SK-N-SH (cell line): ENCODE data around the gene SLITRK3. TPM values are rescaled to one million over a fixed set of nuclear protein-coding genes. Genes with fewer than 3 reads are reported as not detected.

Experiments used
- CTCF ChIA-PET: fragments of 300-600, 350-600 bp; formaldehyde crosslinking; extraction: SDS; loops from one replicate; lab custom pipeline; 2021; lab: Yijun Ruan, JAX
- POLR2A ChIA-PET: fragments of 350-600 bp; sonication (Branson Sonifier 250); formaldehyde crosslinking; extraction: SDS; loops from one replicate; lab custom pipeline; 2020; ENCODE audit warnings: antibody characterized with exemption, inconsistent platforms; lab: Yijun Ruan, JAX
- DNase-seq: peaks from one replicate; pipeline ENCODE4 v3.0.0; 2012
- H2AFZ ChIP-seq: fragments of 200-600 bp; sonication (generic); 2 replicates; pipeline ENCODE4 v1.8.1; 2016; ENCODE audit warnings: antibody characterized with exemption, mild to moderate bottlenecking, low read depth
- H3F3A ChIP-seq: fragments of 200-600 bp; sonication (generic); replicated peaks from 2 replicates; pipeline ENCODE3; 2016; ENCODE audit warnings: antibody characterized with exemption, mild to moderate bottlenecking; ENCODE audit not compliant: insufficient read depth
- H3K27ac ChIP-seq, 2 experiments: fragments of 200-500 bp in 1 of 2; fragments of 200-600 bp in 1 of 2; sonication (Bioruptor generic) in 1 of 2; sonication (generic), shearing (Covaris generic) in 1 of 2; 2 replicates each; pipeline versions ENCODE4 v1.5.1 to v1.6.1; 2014 to 2016; ENCODE audit warnings: low read depth in 2 of 2, inconsistent platforms in 1 of 2, low read length in 1 of 2, mild to moderate bottlenecking in 1 of 2, mixed read lengths in 1 of 2
- H3K27me3 ChIP-seq: fragments of 200-600 bp; sonication (generic), shearing (Covaris generic); 2 replicates; pipeline ENCODE4 v1.6.1; 2016; ENCODE audit warnings: mixed run types; ENCODE audit not compliant: insufficient read depth
- H3K36me3 ChIP-seq, 2 experiments: fragments of 200-500 bp in 1 of 2; fragments of 200-600 bp in 1 of 2; sonication (Bioruptor generic) in 1 of 2; sonication (generic) in 1 of 2; replicated peaks in 1 of 2; 2 replicates each; pipeline versions ENCODE3 to v1.5.1; 2014 to 2016; ENCODE audit warnings: low read length in 1 of 2, mild to moderate bottlenecking in 1 of 2; ENCODE audit not compliant: insufficient read depth in 2 of 2, control insufficient read depth in 1 of 2
- H3K4me1 ChIP-seq, 2 experiments: fragments of 200-500 bp in 1 of 2; fragments of 200-600 bp in 1 of 2; sonication (Bioruptor generic) in 1 of 2; sonication (generic), shearing (Covaris generic) in 1 of 2; 2 replicates each; pipeline versions ENCODE4 v1.5.1 to v1.6.1; 2014 to 2016; ENCODE audit warnings: low read depth in 1 of 2, low read length in 1 of 2, mixed run types in 1 of 2; ENCODE audit not compliant: insufficient read depth in 2 of 2, control insufficient read depth in 1 of 2
- H3K4me2 ChIP-seq: fragments of 200-600 bp; sonication (generic), shearing (Covaris generic); 2 replicates; pipeline ENCODE4 v1.6.1; 2017; ENCODE audit warnings: mixed run types
- H3K4me3 ChIP-seq, 2 experiments: fragments of 200-500 bp in 1 of 2; fragments of 200-600 bp in 1 of 2; sonication (Bioruptor generic) in 1 of 2; sonication (generic), shearing (Covaris generic) in 1 of 2; 2 replicates each; pipeline versions ENCODE4 v1.5.1 to v1.8.1; 2014 to 2016; ENCODE audit warnings: low read depth in 2 of 2, inconsistent platforms in 1 of 2, low read length in 1 of 2, mild to moderate bottlenecking in 1 of 2, mixed read lengths in 1 of 2, moderate library complexity in 1 of 2
- H3K79me2 ChIP-seq: fragments of 200-600 bp; sonication (generic); 2 replicates; pipeline ENCODE4 v1.8.1; 2017; ENCODE audit warnings: mild to moderate bottlenecking; ENCODE audit not compliant: insufficient read depth
- H3K9ac ChIP-seq: fragments of 200-600 bp; sonication (generic); 2 replicates; pipeline ENCODE4 v1.6.1; 2017; ENCODE audit warnings: mixed run types
- H3K9me2 ChIP-seq: fragments of 200-600 bp; sonication (generic); 2 replicates; pipeline ENCODE4 v1.6.1; 2017; ENCODE audit warnings: mixed run types
- H3K9me3 ChIP-seq: fragments of 200-600 bp; sonication (generic); 2 replicates; pipeline ENCODE4 v1.6.1; 2017; ENCODE audit warnings: mixed run types, mild to moderate bottlenecking, moderate library complexity
- H4K20me1 ChIP-seq: fragments of 200-600 bp; sonication (generic); 2 replicates; pipeline ENCODE4 v1.6.1; 2017; ENCODE audit warnings: mild to moderate bottlenecking, mixed run types; ENCODE audit not compliant: insufficient read depth
- EP300 ChIP-seq, 2 experiments: IDR thresholded peaks; 2 replicates each; pipeline versions ENCODE4 v1.4.0 to v1.6.1; 2012; ENCODE audit warnings: borderline replicate concordance in 1 of 2, low read depth in 1 of 2, low read length in 1 of 2
- FOXJ3 ChIP-seq: sonication (generic); formaldehyde crosslinking; IDR thresholded peaks from 2 replicates; pipeline ENCODE4 v1.5.1; 2020; ENCODE audit warnings: mild to moderate bottlenecking, missing genetic modification reagents
- FOXM1 ChIP-seq: IDR thresholded peaks from 2 replicates; pipeline ENCODE4 v1.4.0; 2012; ENCODE audit warnings: low read depth, mild to moderate bottlenecking
- GATA2 ChIP-seq: sonication (generic); formaldehyde crosslinking; IDR thresholded peaks from 2 replicates; pipeline ENCODE4 v1.5.0; 2020; ENCODE audit warnings: mild to moderate bottlenecking, missing genetic modification reagents
- IRF3 ChIP-seq: fragments of 150-350 bp; IDR thresholded peaks from 2 replicates; pipeline ENCODE4 v1.6.1; 2016; ENCODE audit warnings: mild to moderate bottlenecking, low read depth, low read length
- NFIC ChIP-seq: IDR thresholded peaks from 2 replicates; pipeline ENCODE4 v1.4.0; 2012; ENCODE audit warnings: borderline replicate concordance
- POLR2AphosphoS5 ChIP-seq: IDR thresholded peaks from 2 replicates; pipeline ENCODE4 v1.6.1; 2012; ENCODE audit warnings: low read depth, low read length
- RAD21 ChIP-seq: IDR thresholded peaks from 2 replicates; pipeline ENCODE4 v1.6.1; 2012; ENCODE audit warnings: mild to moderate bottlenecking, low read length
- RCOR1 ChIP-seq: fragments of 150-350 bp; IDR thresholded peaks from 2 replicates; pipeline ENCODE4 v1.6.1; 2017; ENCODE audit warnings: antibody characterized with exemption, low read length
- REST ChIP-seq: IDR thresholded peaks from 2 replicates; pipeline ENCODE4 v1.6.1; 2012; ENCODE audit warnings: mild to moderate bottlenecking, low read depth, low read length, moderate library complexity
- RFX5 ChIP-seq: IDR thresholded peaks from 2 replicates; pipeline ENCODE4 v1.6.1; 2012; ENCODE audit warnings: mild to moderate bottlenecking, improper control_type of control experiment, low read length
- RXRA ChIP-seq: IDR thresholded peaks from 2 replicates; pipeline ENCODE4 v1.4.0; 2012; ENCODE audit warnings: low read depth, mild to moderate bottlenecking, borderline replicate concordance
- SMC3 ChIP-seq: IDR thresholded peaks from 2 replicates; pipeline ENCODE4 v1.6.1; 2012; ENCODE audit warnings: low read depth, low read length, improper control_type of control experiment
- TAF1 ChIP-seq: IDR thresholded peaks from 2 replicates; pipeline ENCODE4 v1.6.1; 2012; ENCODE audit warnings: low read depth, mild to moderate bottlenecking, low read length, moderate library complexity, borderline replicate concordance
- TCF12 ChIP-seq: IDR thresholded peaks from 2 replicates; pipeline ENCODE4 v1.4.0; 2012
- USF1 ChIP-seq: IDR thresholded peaks from 2 replicates; pipeline ENCODE4 v1.4.0; 2012; ENCODE audit warnings: low read depth, borderline replicate concordance
- YY1 ChIP-seq: IDR thresholded peaks from 2 replicates; pipeline ENCODE4 v1.4.0; 2012; ENCODE audit warnings: low read depth, mild to moderate bottlenecking
- WGBS: methylation state at CpG from one replicate; pipeline ENCODE4 v1.1.6; 2017; ENCODE audit warnings: low lambda C conversion rate; 5-methylcytosine and 5-hydroxymethylcytosine counted together
- polyA plus RNA-seq, 3 experiments: library from polyadenylated mRNA; depleted of rRNA; stranded (reverse); fragments of >200 nt; gene quantifications; 2 replicates each; pipeline ENCODE4 v1.2.3, GENCODE V29; 2012

Gene SLITRK3
- polyA plus RNA-seq, 1 of the 3 experiments (the other 2 are of a cell fraction): not detected

GRCh38 chr3:165156757-165157420, 39.3 kb downstream of the SLITRK3 start:
- POLR2A ChIA-PET: no interaction called here

GRCh38 chr3:165148876-165149441, 47.2 kb downstream of the SLITRK3 start:
- Histone ChIP-seq H2AFZ (no peak overlapping the region), H3K9me3 (no peaks in the 10 kb centered on the region), H3K4me2 (no peak overlapping the region), H3K4me1 (no peaks in the 10 kb centered on the region), H3K4me3 (no peak overlapping the region), H3K79me2 (no peaks in the 10 kb centered on the region), H4K20me1 (no peaks in the 10 kb centered on the region), H3K9ac (no peak overlapping the region), H3K27me3 (no peaks in the 10 kb centered on the region), H3K9me2 (no peaks in the 10 kb centered on the region), H3F3A (peaks cover 2% of the 10 kb centered on the region), H3K36me3 (no peaks in the 10 kb centered on the region), H3K27ac (no peak overlapping the region)
- TF ChIP-seq RAD21 (no peak), YY1 (no peak), NFIC (no peak), TCF12 (no peak), RCOR1 (no peak), FOXJ3 (no peak)
- DNase-seq: no peak
- POLR2A ChIA-PET: no interaction called here
- CTCF ChIA-PET: no interaction called here
- 31% methylated on average over 4 of the region's 4 CpGs for WGBS

More at GRCh38 chr3:165156757-165157420, 39.3 kb downstream of the SLITRK3 start:
- H3K9me3 ChIP-seq: no peaks in the 10 kb centered on the region
- CTCF ChIA-PET: no interaction called here
- no peaks in the 10 kb centered on the region for H3K4me1 ChIP-seq
- H3K9me2 ChIP-seq: no peaks in the 10 kb centered on the region
- no peak for DNase-seq
- H3K79me2 ChIP-seq: no peaks in the 10 kb centered on the region
- WGBS: 28% methylated on average over 3 of the region's 3 CpGs
- H3K36me3 ChIP-seq: no peaks in the 10 kb centered on the region
- no peak overlapping the region for H3K4me3 ChIP-seq
- peaks cover 2% of the 10 kb centered on the region for H3F3A ChIP-seq
- TF ChIP-seq REST: no peak
- TF ChIP-seq, all 33 proteins: peak for 0
- Histone ChIP-seq H2AFZ (no peak overlapping the region), H3K27me3 (no peaks in the 10 kb centered on the region), H4K20me1 (no peaks in the 10 kb centered on the region), H3K4me2 (no peak overlapping the region), H3K27ac (no peak overlapping the region), H3K9ac (no peak overlapping the region)

GRCh38 chr3:165144271-165144670, 51.9 kb downstream of the SLITRK3 start:
- no peaks in the 10 kb centered on the region for H4K20me1 ChIP-seq
- H3K27ac ChIP-seq: no peak overlapping the region
- H3K79me2 ChIP-seq: no peaks in the 10 kb centered on the region
- POLR2A ChIA-PET: no interaction called here
- H2AFZ ChIP-seq: no peak overlapping the region
- no peak overlapping the region for H3K4me3 ChIP-seq
- 16% methylated on average over 1 of the region's 1 CpG for WGBS
- H3K9me2 ChIP-seq: no peaks in the 10 kb centered on the region
- DNase-seq: no peak
- no peaks in the 10 kb centered on the region for H3K27me3 ChIP-seq
- no peak overlapping the region for H3K4me2 ChIP-seq
- H3K9me3 ChIP-seq: no peaks in the 10 kb centered on the region
- H3K4me1 ChIP-seq: no peaks in the 10 kb centered on the region
- CTCF ChIA-PET: interaction anchor here (1.2 kb wide), 1 partner anchor 63 kb away, joined by 3 read pairs; no protein-coding TSS in a partner anchor
- H3K9ac ChIP-seq: no peak overlapping the region
- H3K36me3 ChIP-seq: no peaks in the 10 kb centered on the region
- no peaks in the 10 kb centered on the region for H3F3A ChIP-seq
- TF ChIP-seq GATA2 (CRISPR knock-in tag) (no peak), RFX5 (no peak), POLR2AphosphoS5 (no peak), EP300 (IDR thresholded peaks at IDR 0.05; ENCODE audit: borderline replicate concordance in 1 of 2, low read depth in 1 of 2, low read length in 1 of 2) (no peak), RCOR1 (no peak), USF1 (no peak), FOXM1 (no peak), FOXJ3 (no peak), RXRA (no peak), IRF3 (no peak), SMC3 (no peak), TAF1 (no peak), RAD21 (no peak)
